GM13977 (cell line): ENCODE data around the gene MET.
"Not testable (repeated sequence)": the region's sequence is repeated elsewhere in the genome, so short reads cannot be mapped to it uniquely, and the experiment has no call there.

ENCODE experiments used
- DNase-seq: peaks from one replicate; pipeline ENCODE4 v3.0.0; 2012; ENCODE audit warnings: low spot score
- in situ Hi-C: fragments of 300-500 bp; cut with MboI; formaldehyde crosslinking; loops from one replicate; pipeline ENCODE4 v1.12.0; 2022; ENCODE audit warnings: low sequenced_read_pairs, low pct_unique_long_range_greater_than_20kb, mixed read lengths, inconsistent platforms; ENCODE audit not compliant: unreplicated experiment
- TF ChIP-seq, protein P1 (sequence below): IDR thresholded peaks from 2 replicates; pipeline ENCODE4 v1.5.1; 2012; ENCODE audit warnings: mild to moderate bottlenecking, control low read depth; ENCODE audit not compliant: insufficient read depth; ENCODE audit errors: extremely low read depth, missing control alignments

MET gene

GRCh38 chr7:116815041-116815440 is 143.0 kb downstream of the MET start:
- in situ Hi-C loops = loop anchor here (25.0 kb wide), 2 partner anchors 553 to 653 kb away; no protein-coding TSS in a partner anchor

GRCh38 chr7:116820149-116820548 is 148.2 kb downstream of the MET start:
- DNase-seq = no peak
- in situ Hi-C loops = loop anchor here (25.0 kb wide), 2 partner anchors 558 to 658 kb away; no protein-coding TSS in a partner anchor
- TF ChIP-seq, protein P1, sequence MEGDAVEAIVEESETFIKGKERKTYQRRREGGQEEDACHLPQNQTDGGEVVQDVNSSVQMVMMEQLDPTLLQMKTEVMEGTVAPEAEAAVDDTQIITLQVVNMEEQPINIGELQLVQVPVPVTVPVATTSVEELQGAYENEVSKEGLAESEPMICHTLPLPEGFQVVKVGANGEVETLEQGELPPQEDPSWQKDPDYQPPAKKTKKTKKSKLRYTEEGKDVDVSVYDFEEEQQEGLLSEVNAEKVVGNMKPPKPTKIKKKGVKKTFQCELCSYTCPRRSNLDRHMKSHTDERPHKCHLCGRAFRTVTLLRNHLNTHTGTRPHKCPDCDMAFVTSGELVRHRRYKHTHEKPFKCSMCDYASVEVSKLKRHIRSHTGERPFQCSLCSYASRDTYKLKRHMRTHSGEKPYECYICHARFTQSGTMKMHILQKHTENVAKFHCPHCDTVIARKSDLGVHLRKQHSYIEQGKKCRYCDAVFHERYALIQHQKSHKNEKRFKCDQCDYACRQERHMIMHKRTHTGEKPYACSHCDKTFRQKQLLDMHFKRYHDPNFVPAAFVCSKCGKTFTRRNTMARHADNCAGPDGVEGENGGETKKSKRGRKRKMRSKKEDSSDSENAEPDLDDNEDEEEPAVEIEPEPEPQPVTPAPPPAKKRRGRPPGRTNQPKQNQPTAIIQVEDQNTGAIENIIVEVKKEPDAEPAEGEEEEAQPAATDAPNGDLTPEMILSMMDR = no peak

More at GRCh38 chr7:116815041-116815440, 143.0 kb downstream of the MET start:
- TF ChIP-seq, protein P1 = no peak
- no peak for DNase-seq

- not testable (repeated sequence) for DNase-seq
- in situ Hi-C loops = loop anchor here (25.0 kb wide), 2 partner anchors 559 to 659 kb away; no protein-coding TSS in a partner anchor
Observed at GRCh38 chr7:116821647-116822046, 149.7 kb downstream of the MET start.

- TF ChIP-seq, protein P1 = no peak
- DNase-seq = no peak
- in situ Hi-C loops = loop anchor here (25.0 kb wide), 2 partner anchors 562 to 662 kb away; no protein-coding TSS in a partner anchor
Observed at GRCh38 chr7:116824449-116824848, 152.5 kb downstream of the MET start.

DNA sequence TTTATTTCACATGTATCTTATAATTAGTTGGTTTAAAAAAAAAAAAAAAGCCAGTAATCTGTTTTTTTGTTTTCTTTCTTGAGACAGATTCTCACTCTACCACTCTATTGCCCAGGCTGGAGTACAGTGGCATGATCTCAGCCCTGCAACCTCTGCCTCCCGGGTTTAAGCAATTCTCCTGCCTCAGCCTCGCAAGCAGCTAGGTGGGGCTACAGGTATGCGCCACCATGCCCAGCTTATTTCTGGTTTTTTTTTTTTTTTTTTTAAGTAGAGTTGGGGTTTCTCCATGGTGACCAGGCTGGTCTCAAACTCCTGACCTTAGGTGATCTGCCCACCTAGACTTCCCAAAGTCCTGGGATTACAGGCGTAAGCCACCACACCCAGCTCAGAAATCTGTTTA is 156.3 kb downstream of the MET start:
- TF ChIP-seq, protein P1 = no peak
- no peak for DNase-seq
- in situ Hi-C loops = no loop called here

DNA sequence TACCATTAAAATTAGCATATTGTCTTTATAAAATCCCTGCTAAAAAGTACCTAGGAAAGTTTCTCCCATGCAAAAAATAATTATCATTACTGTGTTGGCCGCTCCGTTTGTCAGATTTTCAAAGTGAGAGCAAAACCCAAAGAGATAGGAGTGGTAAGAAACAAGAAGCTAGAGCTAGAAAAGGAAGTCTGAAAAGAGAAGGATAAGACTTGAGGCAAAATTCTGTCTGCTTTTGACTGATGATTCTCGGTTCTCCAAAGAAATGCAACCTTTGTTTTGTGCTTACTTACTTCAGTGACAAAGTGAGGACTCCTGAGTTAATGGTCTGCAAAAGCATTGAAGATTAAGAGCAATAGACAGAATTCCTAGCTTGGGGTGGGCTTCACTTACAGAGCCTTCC is 157.0 kb downstream of the MET start:
- DNase-seq = no peak
- in situ Hi-C loops = no loop called here
- TF ChIP-seq, protein P1 = no peak

DNA sequence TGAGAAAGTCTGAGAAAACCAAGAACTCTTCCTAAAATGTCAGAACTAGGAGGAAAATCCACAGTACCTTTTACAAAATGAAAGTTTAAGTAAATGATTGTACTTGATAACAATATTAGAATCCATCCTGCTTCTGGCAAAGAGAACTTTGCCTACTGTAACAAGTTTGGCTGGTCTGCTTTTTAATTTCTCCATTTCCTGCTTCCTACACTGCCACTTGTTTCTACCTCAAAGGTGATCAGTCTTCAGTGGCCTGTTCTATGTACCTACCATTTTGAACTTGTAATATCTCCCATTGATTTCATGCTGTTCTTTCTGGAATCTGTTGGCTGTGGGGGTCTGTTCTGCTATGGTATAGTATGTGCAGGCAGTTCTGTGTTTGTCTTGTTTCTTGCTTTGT is 157.5 kb downstream of the MET start:
- TF ChIP-seq, protein P1 = no peak
- DNase-seq = no peak
- in situ Hi-C loops = no loop called here
